Activated CD8-positive, alpha-beta T cell treated with anti-CD3 and anti-CD28 coated beads for 36 hours (primary cell): Measurements from ENCODE around the gene SLC25A43. TPM values are rescaled to one million over a fixed set of nuclear protein-coding genes. Genes with fewer than 3 reads are reported as not detected.

Experiments used
- ATAC-seq: fragments of 200-7000 bp; cut with Tn5 transposase; one replicate; pipeline ENCODE4 v1.10.0; 2021; ENCODE audit warnings: mild to moderate bottlenecking, moderate library complexity
- CTCF ChIA-PET: fragments of 350-600 bp; sonication (Branson Sonifier 250); formaldehyde crosslinking; loops from one replicate; lab custom pipeline; 2021; ENCODE audit warnings: antibody characterized with exemption; lab: Charles Lee
- POLR2A ChIA-PET: fragments of 350-600 bp; sonication (Branson Sonifier 250); formaldehyde crosslinking; loops from one replicate; lab custom pipeline; 2021; ENCODE audit warnings: antibody characterized with exemption; lab: Charles Lee
- DNase-seq: peaks from one replicate; pipeline ENCODE4 v3.0.0-alpha.2; 2020
- H3K27ac Mint-ChIP-seq: one replicate; pipeline ENCODE4 v1.8.0; 2021; ENCODE audit warnings: mild to moderate bottlenecking, mixed read lengths
- H3K27me3 Mint-ChIP-seq: one replicate; pipeline ENCODE4 v1.8.0; 2021; ENCODE audit warnings: mixed read lengths
- H3K36me3 Mint-ChIP-seq: one replicate; pipeline ENCODE4 v1.8.0; 2021; ENCODE audit warnings: low read depth, mixed read lengths
- H3K4me1 Mint-ChIP-seq: one replicate; pipeline ENCODE4 v1.8.0; 2021; ENCODE audit warnings: low read depth, mixed read lengths
- H3K4me3 Mint-ChIP-seq: one replicate; pipeline ENCODE4 v1.8.0; 2021; ENCODE audit warnings: mild to moderate bottlenecking, moderate library complexity, mixed read lengths
- H3K9me3 Mint-ChIP-seq: one replicate; pipeline ENCODE4 v1.8.0; 2021; ENCODE audit warnings: mixed read lengths
- intact Hi-C: fragments of 100-400 bp; cut with micrococcal nuclease; formaldehyde crosslinking; loops from one replicate; pipeline ENCODE4 v1.10.0; 2022
- total RNA-seq, 2 experiments: library from RNA; stranded (reverse); gene quantifications; one replicate each; pipeline ENCODE4 v1.2.3, GENCODE V29; 2021
- TF ChIP-seq, protein P1 (sequence below): fragments of 200-600 bp; IDR thresholded peaks from one replicate; pipeline ENCODE4 v1.8.0; 2022; ENCODE audit warnings: antibody characterized with exemption, mild to moderate bottlenecking

The SLC25A43 gene
- total RNA-seq, 2 experiments from 2014 or later: 5.3 to 5.6 TPM

DNA sequence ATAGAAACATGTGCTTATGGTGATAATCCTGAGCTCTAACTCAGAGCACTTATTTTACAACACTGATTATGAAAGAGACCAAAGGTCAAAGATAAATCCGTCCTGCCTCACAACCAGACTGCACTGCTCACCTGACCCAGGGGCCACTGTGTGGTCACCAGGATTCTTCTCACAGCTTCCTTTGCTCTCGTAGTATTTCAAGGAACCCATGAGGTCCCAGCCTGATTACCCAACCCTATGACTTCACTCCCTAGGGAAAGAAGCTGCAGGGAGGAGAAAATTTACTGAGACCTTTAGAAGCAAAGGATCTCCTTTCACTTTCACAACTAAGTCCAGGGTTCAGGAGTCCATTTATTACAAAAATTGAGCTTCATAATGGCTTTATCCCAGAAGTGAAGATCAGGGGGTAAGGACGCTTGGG, 78.7 kb downstream of the SLC25A43 start:
- no peaks in the 10 kb centered on the region for H3K27me3 Mint-ChIP-seq
- DNase-seq (no peak), ATAC-seq (no peak)
- H3K9me3 Mint-ChIP-seq: no peaks in the 10 kb centered on the region
- ChIA-PET POLR2A (interaction anchor here (1.5 kb wide), 1 partner anchor 8 kb away, joined by 10 read pairs; no protein-coding TSS in a partner anchor), CTCF (interaction anchor here (1.0 to 1.6 kb wide), 4 partner anchors 8 to 38 kb away, joined by 3 to 7 read pairs (median 4); no protein-coding TSS in a partner anchor)
- H3K36me3 Mint-ChIP-seq: no peaks in the 10 kb centered on the region
- peaks cover 7% of the 10 kb centered on the region for H3K4me1 Mint-ChIP-seq
- intact Hi-C loops: no loop called here
- H3K4me3 Mint-ChIP-seq: no peak overlapping the region
- TF ChIP-seq, protein P1, sequence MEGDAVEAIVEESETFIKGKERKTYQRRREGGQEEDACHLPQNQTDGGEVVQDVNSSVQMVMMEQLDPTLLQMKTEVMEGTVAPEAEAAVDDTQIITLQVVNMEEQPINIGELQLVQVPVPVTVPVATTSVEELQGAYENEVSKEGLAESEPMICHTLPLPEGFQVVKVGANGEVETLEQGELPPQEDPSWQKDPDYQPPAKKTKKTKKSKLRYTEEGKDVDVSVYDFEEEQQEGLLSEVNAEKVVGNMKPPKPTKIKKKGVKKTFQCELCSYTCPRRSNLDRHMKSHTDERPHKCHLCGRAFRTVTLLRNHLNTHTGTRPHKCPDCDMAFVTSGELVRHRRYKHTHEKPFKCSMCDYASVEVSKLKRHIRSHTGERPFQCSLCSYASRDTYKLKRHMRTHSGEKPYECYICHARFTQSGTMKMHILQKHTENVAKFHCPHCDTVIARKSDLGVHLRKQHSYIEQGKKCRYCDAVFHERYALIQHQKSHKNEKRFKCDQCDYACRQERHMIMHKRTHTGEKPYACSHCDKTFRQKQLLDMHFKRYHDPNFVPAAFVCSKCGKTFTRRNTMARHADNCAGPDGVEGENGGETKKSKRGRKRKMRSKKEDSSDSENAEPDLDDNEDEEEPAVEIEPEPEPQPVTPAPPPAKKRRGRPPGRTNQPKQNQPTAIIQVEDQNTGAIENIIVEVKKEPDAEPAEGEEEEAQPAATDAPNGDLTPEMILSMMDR: no peak
- H3K27ac Mint-ChIP-seq: no peak overlapping the region

DNA sequence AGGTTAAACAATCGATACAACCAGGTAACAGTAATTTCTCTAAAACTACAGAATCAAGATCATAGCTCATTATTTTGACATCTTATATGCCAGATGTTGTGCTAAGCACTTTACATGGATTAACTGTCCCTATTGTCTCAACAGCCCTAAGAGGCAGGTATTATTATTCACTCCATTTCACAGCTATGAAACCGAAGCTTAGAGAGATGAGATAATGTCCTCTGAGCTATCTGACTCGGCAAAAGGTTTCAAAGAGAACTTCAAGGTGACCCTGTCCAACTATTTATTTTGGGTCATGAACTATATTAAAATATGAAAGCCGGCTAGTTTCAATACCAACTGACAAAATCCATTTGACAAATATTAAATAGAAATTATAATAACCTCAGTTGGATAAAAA, 79.4 kb downstream of the SLC25A43 start:
- Mint-ChIP-seq H3K27ac (no peak overlapping the region), H3K4me1 (peaks cover 8% of the 10 kb centered on the region), H3K9me3 (no peaks in the 10 kb centered on the region), H3K4me3 (no peak overlapping the region), H3K27me3 (no peaks in the 10 kb centered on the region), H3K36me3 (no peaks in the 10 kb centered on the region)
- intact Hi-C loops: no loop called here
- TF ChIP-seq, protein P1: no peak
- CTCF ChIA-PET: interaction anchor here (1.0 to 1.6 kb wide), 4 partner anchors 9 to 37 kb away, joined by 3 to 7 read pairs (median 4); no protein-coding TSS in a partner anchor
- ATAC-seq (no peak), DNase-seq (no peak)
- POLR2A ChIA-PET: interaction anchor here (1.5 kb wide), 1 partner anchor 9 kb away, joined by 10 read pairs; no protein-coding TSS in a partner anchor

DNA sequence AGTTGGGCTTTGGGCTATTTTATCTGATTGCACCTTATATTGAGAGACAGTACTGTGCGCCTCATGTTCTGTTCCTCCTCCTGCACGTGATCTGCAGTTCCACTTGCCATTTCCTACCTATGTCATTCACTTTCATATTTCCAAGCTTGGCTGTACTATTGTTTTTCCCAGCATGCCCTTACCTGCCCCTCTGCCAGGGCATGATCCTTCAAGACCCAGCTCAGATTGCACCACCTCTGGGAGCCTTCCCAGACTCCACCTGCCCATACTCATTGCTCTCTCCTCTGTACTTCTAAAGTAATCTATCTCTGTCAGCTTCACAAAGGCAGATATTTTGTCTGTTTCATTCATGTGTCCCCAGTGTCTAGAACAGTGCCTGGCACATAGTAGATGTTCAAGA, 80.7 kb downstream of the SLC25A43 start:
- peaks cover 8% of the 10 kb centered on the region for H3K4me1 Mint-ChIP-seq
- ChIA-PET CTCF (interaction anchor here (1.0 kb wide), 1 partner anchor 13 kb away, joined by 3 read pairs; no protein-coding TSS in a partner anchor), POLR2A (interaction anchor here (3.6 kb wide), 1 partner anchor 10 kb away, joined by 20 read pairs; no protein-coding TSS in a partner anchor)
- H3K4me3 Mint-ChIP-seq: no peak overlapping the region
- no peaks in the 10 kb centered on the region for H3K9me3 Mint-ChIP-seq
- intact Hi-C loops: no loop called here
- no peak for ATAC-seq
- no peaks in the 10 kb centered on the region for H3K36me3 Mint-ChIP-seq
- DNase-seq: no peak
- H3K27ac Mint-ChIP-seq: no peak overlapping the region
- no peaks in the 10 kb centered on the region for H3K27me3 Mint-ChIP-seq
- TF ChIP-seq, protein P1: no peak

DNA sequence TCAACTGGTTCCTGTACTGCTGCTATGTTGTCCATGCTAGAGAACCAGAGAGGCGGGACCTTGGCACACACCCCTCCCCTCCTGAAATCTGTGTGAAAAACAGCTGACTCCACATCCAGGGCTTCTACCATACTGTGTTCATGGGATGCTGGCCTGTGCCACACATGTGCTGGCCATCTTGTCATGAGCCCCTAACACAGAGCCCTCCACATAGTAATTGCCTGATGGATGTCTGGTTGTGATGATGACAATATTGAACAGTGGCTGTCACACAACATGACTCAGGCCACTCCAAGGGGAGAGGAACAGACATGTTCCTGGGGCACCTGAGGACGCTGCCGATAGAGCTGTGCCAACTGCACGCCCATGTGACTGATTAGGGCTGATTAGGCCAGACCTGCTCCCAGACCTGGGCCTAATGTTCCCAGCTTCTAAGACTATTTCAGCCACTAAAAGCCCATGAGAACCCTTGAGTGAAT, 82.2 kb downstream of the SLC25A43 start:
- intact Hi-C loops: no loop called here
- Mint-ChIP-seq H3K9me3 (no peaks in the 10 kb centered on the region), H3K36me3 (no peaks in the 10 kb centered on the region), H3K27ac (no peak overlapping the region), H3K4me1 (peaks cover 4% of the 10 kb centered on the region), H3K27me3 (no peaks in the 10 kb centered on the region), H3K4me3 (no peak overlapping the region)
- POLR2A ChIA-PET: interaction anchor here (0.7 to 3.6 kb wide), 3 partner anchors 8 to 14 kb away, joined by 3 to 20 read pairs (median 4); no protein-coding TSS in a partner anchor
- CTCF ChIA-PET: interaction anchor here (0.6 to 2.6 kb wide), 8 partner anchors 8 to 304 kb away, joined by 3 to 21 read pairs (median 8); no protein-coding TSS in a partner anchor
- no peak for DNase-seq
- TF ChIP-seq, protein P1: no peak
- no peak for ATAC-seq

DNA sequence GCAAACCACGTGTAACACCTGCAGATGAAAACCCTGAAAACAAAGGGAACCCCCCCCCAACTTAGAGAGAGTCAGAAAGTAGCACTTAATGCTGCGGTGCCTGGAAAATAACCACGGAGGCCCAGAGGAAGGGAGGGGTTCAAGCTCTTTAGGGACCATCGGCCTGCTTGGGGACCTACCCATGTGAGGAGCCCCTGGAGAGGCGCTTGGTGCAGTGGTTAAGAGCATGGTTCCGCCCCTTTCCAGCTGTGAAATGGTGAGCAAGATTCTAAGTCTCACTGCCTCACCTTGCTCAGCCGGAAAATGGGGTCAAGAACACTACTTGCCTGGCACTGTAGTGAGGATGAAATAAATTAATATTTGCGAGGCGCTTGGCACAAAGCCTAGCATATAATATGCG, 82.9 kb downstream of the SLC25A43 start:
- CTCF ChIA-PET: interaction anchor here (0.8 to 2.6 kb wide), 10 partner anchors 8 to 406 kb away, joined by 3 to 21 read pairs (median 8); no protein-coding TSS in a partner anchor
- intact Hi-C loops: no loop called here
- Mint-ChIP-seq H3K9me3 (no peaks in the 10 kb centered on the region), H3K36me3 (no peaks in the 10 kb centered on the region), H3K4me3 (peak overlapping the region; percentile 66), H3K27me3 (no peaks in the 10 kb centered on the region), H3K4me1 (peaks cover 4% of the 10 kb centered on the region), H3K27ac (peak overlapping the region; percentile 55)
- ATAC-seq (peak; percentile 10), DNase-seq (no peak)
- POLR2A ChIA-PET: interaction anchor here (0.7 to 3.6 kb wide), 3 partner anchors 9 to 14 kb away, joined by 3 to 20 read pairs (median 4); no protein-coding TSS in a partner anchor
- TF ChIP-seq, protein P1: no peak
